ENCODE data around the gene TIAM1. TPM values are rescaled to one million over a fixed set of nuclear protein-coding genes. Genes with fewer than 3 reads are reported as not detected.

TIAM1 gene
- total RNA-seq, 1 donor from 2014 or later: 6.6 TPM

- Mint-ChIP-seq H3K27me3 (ENCODE audit: low read depth) (no peaks in the 10 kb centered on the region), H3K36me3 (ENCODE audit: low read depth) (peaks cover 6% of the 10 kb centered on the region), H3K9me3 (ENCODE audit: low read depth) (peaks cover 4% of the 10 kb centered on the region), H3K4me3 (ENCODE audit: unreplicated experiment) (no peak overlapping the region), H3K4me1 (ENCODE audit: low read depth) (no peaks in the 10 kb centered on the region), H3K27ac (ENCODE audit: unreplicated experiment) (no peak overlapping the region)
- TF ChIP-seq, protein P1, sequence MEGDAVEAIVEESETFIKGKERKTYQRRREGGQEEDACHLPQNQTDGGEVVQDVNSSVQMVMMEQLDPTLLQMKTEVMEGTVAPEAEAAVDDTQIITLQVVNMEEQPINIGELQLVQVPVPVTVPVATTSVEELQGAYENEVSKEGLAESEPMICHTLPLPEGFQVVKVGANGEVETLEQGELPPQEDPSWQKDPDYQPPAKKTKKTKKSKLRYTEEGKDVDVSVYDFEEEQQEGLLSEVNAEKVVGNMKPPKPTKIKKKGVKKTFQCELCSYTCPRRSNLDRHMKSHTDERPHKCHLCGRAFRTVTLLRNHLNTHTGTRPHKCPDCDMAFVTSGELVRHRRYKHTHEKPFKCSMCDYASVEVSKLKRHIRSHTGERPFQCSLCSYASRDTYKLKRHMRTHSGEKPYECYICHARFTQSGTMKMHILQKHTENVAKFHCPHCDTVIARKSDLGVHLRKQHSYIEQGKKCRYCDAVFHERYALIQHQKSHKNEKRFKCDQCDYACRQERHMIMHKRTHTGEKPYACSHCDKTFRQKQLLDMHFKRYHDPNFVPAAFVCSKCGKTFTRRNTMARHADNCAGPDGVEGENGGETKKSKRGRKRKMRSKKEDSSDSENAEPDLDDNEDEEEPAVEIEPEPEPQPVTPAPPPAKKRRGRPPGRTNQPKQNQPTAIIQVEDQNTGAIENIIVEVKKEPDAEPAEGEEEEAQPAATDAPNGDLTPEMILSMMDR (IDR thresholded peaks at IDR 0.05): no peak
- DNase-seq (ENCODE audit: low spot score): no peak
Measured at GRCh38 chr21:31151156-31152045, 192.7 kb downstream of the TIAM1 start.

- H3K9me3 Mint-ChIP-seq (ENCODE audit: low read depth): no peaks in the 10 kb centered on the region
- TF ChIP-seq, protein P1 (IDR thresholded peaks at IDR 0.05): no peak
- H3K27ac Mint-ChIP-seq (ENCODE audit: unreplicated experiment): no peak overlapping the region
- H3K27me3 Mint-ChIP-seq (ENCODE audit: low read depth): no peaks in the 10 kb centered on the region
- peaks cover 1% of the 10 kb centered on the region for H3K36me3 Mint-ChIP-seq (ENCODE audit: low read depth)
- H3K4me3 Mint-ChIP-seq (ENCODE audit: unreplicated experiment): no peak overlapping the region
- H3K4me1 Mint-ChIP-seq (ENCODE audit: low read depth): peaks cover 10% of the 10 kb centered on the region
- no peak for DNase-seq (ENCODE audit: low spot score)
Measured at GRCh38 chr21:31145274-31145673, 198.8 kb downstream of the TIAM1 start.

DNA sequence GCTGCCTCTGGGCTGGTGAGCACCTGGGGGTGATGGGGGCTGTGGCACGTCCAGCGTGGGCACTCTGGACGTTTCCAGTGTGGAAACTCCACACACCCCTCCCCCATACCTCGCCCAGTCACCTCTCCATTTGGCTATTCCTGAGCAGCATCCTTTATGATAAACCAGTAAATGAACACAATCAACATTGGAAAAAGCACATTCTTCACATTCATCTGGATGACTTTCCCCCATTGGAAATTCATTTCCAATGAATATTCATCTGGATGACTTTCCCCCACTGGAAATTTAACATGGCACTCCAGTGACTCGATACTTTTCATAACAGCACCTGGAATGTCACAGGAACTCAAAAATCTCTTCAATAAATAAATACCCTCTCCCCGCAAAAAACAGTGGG is 201.0 kb downstream of the TIAM1 start:
- H3K4me3 Mint-ChIP-seq (ENCODE audit: unreplicated experiment): no peak overlapping the region
- no peak overlapping the region for H3K27ac Mint-ChIP-seq (ENCODE audit: unreplicated experiment)
- peaks cover 10% of the 10 kb centered on the region for H3K4me1 Mint-ChIP-seq (ENCODE audit: low read depth)
- TF ChIP-seq, protein P1 (IDR thresholded peaks at IDR 0.05): no peak
- H3K36me3 Mint-ChIP-seq (ENCODE audit: low read depth): peaks cover under 1% of the 10 kb centered on the region
- DNase-seq (ENCODE audit: low spot score): no peak
- no peaks in the 10 kb centered on the region for H3K9me3 Mint-ChIP-seq (ENCODE audit: low read depth)
- H3K27me3 Mint-ChIP-seq (ENCODE audit: low read depth): no peaks in the 10 kb centered on the region

GRCh38 chr21:31142600-31142999 is 201.5 kb downstream of the TIAM1 start:
- Mint-ChIP-seq H3K36me3 (ENCODE audit: low read depth) (no peaks in the 10 kb centered on the region), H3K27ac (ENCODE audit: unreplicated experiment) (no peak overlapping the region), H3K4me1 (ENCODE audit: low read depth) (peaks cover 10% of the 10 kb centered on the region), H3K27me3 (ENCODE audit: low read depth) (no peaks in the 10 kb centered on the region), H3K4me3 (ENCODE audit: unreplicated experiment) (no peak overlapping the region), H3K9me3 (ENCODE audit: low read depth) (no peaks in the 10 kb centered on the region)
- no peak for DNase-seq (ENCODE audit: low spot score)
- TF ChIP-seq, protein P1 (IDR thresholded peaks at IDR 0.05): peak; percentile 50

GRCh38 chr21:31141389-31142000 is 202.6 kb downstream of the TIAM1 start:
- DNase-seq (ENCODE audit: low spot score): no peak
- Mint-ChIP-seq H3K27ac (ENCODE audit: unreplicated experiment) (no peak overlapping the region), H3K9me3 (ENCODE audit: low read depth) (no peaks in the 10 kb centered on the region), H3K27me3 (ENCODE audit: low read depth) (no peaks in the 10 kb centered on the region), H3K4me3 (ENCODE audit: unreplicated experiment) (no peak overlapping the region), H3K4me1 (ENCODE audit: low read depth) (peaks cover 18% of the 10 kb centered on the region), H3K36me3 (ENCODE audit: low read depth) (no peaks in the 10 kb centered on the region)
- TF ChIP-seq, protein P1 (IDR thresholded peaks at IDR 0.05): no peak
